DOHH2 (cell line): ENCODE data around the gene DIP2C.

Experiments
- EZH2phosphoT487 ChIP-seq: fragments of 200-600 bp; sonication (generic); IDR thresholded peaks from 2 replicates; pipeline ENCODE4 v1.6.1; 2017; ENCODE audit warnings: borderline replicate concordance, mild to moderate bottlenecking, antibody characterized with exemption, low read length, moderate library complexity, mixed read lengths
- TF ChIP-seq, protein P1 (sequence below): fragments of 200-600 bp; sonication (generic); IDR thresholded peaks from one replicate; pipeline ENCODE4 v1.5.1; 2014; ENCODE audit warnings: antibody characterized with exemption, mild to moderate bottlenecking, low read depth, low read length; ENCODE audit not compliant: poor library complexity, severe bottlenecking

DNA sequence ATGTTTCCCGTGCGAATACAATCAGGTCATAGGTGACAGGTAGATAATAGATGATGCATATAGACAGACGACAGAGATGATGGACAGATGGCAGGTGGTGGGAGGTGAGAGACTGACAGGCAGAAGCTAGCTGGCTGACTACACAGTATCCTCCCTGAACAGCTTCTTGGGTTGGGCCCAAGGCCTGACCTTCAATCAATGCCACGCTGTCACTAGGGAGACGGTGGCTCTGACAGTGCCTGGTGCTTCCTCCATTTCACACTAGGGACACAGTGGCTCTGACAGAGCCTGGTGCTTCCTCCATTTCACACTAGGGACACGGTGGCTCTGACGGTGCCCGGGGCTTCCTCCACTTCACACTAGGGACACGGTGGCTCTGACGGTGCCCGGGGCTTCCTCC lies 200.1 kb downstream of the DIP2C start:
- TF ChIP-seq, protein P1, sequence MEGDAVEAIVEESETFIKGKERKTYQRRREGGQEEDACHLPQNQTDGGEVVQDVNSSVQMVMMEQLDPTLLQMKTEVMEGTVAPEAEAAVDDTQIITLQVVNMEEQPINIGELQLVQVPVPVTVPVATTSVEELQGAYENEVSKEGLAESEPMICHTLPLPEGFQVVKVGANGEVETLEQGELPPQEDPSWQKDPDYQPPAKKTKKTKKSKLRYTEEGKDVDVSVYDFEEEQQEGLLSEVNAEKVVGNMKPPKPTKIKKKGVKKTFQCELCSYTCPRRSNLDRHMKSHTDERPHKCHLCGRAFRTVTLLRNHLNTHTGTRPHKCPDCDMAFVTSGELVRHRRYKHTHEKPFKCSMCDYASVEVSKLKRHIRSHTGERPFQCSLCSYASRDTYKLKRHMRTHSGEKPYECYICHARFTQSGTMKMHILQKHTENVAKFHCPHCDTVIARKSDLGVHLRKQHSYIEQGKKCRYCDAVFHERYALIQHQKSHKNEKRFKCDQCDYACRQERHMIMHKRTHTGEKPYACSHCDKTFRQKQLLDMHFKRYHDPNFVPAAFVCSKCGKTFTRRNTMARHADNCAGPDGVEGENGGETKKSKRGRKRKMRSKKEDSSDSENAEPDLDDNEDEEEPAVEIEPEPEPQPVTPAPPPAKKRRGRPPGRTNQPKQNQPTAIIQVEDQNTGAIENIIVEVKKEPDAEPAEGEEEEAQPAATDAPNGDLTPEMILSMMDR: no peak
- no peak for TF ChIP-seq EZH2phosphoT487
